Left forelimb (tissue), 1 donor: ENCODE results near the gene MEGF8.

ENCODE experiments used
- DNase-seq: peaks from one replicate; pipeline ENCODE4 v3.0.0-alpha.2; 2018; ENCODE audit warnings: low spot score

MEGF8 gene

DNA sequence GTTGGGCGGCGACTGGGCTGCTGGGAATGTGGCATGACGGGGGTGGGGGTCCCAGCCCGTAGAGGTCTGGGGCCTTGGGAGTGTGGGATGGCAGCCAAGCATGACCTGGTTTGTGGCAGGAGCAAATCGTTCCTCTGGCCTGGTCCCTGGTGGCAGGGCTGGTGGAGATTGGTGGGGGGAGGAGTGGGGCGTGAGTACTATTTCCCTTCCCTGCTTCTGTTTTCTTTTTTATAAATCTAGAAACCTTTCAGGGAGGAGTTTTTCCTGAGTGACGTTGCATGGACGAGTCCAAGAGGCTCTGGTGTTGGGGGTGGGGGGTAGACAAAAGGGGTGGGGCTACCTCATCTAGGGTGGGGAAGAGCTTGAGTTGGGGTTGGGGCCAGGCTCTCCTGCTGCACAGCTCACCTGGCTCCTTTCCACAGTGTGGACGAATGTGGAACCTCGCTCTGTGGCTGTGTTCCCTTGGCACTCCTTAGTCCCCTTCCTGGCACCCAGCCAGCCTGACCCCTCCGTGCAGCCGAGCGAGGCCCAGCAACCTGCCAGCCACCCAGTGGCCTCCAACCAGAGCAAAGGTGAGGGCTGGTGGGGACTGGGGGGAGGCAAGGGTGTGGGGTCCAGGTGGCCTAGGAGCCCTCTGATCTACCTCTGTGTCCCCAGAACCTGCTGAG lies 39.0 kb upstream of the MEGF8 start:
- DNase-seq: peak; percentile 64

DNA sequence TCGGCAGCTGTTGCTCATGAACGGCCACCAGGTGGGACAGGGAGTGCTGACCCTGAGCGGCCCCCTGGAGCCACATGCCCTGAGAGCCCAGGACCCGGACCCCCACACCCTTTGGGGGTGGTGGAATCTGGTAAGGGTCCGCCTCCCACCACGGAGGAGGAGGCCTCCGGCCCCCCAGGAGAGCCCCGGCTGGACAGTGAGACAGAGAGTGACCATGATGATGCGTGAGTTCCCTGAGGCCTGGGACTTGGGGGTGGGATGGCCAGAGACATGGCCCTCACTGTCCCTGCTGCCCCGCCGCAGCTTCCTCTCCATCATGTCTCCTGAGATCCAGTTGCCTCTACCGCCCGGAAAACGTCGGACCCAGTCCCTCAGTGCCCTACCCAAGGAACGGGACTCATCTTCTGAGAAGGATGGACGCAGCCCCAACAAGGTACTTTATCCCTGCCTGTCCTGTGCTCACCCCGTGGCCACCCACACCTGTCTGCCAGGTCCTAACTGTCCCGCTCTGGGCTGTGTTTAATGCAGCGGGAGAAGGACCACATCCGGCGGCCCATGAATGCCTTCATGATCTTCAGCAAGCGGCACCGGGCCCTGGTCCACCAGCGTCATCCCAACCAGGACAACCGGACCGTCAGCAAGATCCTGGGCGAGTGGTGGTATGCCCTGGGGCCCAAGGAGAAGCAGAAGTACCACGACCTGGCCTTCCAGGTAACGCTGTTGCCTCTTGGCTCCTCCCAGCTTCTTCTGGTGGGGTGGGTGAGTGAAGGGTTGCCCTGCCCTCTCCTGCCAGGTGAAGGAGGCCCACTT lies 38.2 kb upstream of the MEGF8 start:
- DNase-seq: peak; percentile 62

DNA sequence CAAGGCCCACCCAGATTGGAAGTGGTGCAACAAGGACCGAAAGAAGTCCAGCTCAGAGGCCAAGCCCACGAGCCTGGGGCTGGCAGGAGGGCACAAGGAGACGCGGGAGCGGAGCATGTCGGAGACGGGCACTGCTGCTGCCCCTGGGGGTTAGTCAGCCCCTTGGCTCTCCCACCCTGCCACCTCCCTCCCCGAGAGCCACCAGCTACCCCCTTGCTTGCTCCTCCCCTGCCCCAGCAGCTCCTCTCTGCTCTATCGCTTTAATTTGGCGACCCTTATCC lies 37.7 kb upstream of the MEGF8 start:
- peak; percentile 55 for DNase-seq

DNA sequence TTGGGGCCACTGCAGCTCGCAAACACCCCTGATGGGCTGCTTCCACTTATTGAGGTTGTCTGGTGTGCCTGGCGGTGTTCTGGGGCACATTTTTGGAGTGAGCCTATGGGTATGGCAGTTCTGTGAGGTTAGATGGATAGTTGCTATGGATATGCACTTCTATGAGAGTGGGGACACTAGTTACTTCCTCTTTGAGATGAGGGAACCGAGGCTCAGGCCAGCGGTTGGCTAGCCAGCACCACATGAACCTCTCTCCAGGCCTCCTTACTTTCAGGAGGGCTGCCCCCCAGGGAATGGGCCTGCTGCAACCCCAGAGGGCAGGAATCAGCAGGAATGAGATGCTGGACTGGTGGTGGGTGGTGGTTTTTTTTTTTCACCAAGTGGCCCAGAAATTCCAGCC lies 37.0 kb upstream of the MEGF8 start:
- DNase-seq: no peak

DNA sequence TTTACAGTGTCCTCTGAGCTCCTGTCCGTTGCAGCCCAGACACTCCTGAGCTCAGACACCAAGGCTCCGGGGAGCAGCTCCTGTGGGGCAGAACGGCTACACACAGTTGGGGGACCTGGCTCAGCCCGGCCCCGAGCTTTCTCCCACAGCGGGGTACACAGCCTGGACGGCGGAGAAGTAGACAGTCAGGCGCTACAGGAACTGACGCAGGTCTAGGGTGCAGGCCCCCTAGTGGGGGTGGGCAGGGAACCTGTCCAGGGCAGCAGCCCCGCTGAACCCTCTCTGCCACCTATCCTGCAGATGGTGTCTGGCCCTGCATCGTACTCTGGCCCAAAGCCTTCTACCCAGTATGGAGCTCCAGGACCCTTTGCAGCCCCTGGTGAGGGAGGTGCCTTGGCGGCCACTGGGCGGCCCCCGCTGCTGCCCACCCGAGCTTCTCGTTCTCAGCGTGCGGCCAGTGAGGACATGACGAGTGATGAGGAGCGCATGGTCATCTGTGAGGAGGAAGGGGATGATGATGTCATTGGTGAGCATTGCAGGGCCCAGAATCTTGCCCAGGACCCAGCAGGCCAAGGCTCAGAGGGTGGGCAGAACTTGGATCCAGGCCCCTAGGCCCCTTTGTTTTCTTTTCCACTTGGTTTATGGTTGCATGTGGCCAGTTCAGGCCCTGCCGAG lies 36.4 kb upstream of the MEGF8 start:
- DNase-seq: no peak

DNA sequence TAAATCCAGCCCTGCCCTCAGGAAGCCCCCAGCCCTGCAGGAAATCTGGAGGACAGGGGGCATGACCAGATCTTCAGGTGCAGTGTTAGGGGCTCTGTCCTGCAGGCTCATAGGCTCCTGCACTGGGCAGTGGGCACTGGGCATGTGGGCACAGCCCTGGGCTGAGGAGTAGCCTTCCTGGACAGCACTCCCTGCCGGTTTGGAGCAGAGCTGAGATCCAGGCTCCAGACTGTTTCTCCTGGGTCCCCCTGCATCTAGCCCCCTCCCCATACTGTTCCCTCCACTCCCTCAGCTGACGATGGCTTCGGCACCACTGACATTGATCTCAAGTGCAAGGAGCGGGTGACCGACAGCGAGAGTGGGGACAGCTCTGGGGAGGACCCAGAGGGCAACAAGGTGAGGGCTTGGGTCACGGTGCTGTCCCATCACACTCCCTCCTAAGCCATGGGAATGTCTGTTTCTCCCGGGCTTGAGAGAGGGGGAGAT lies 35.8 kb upstream of the MEGF8 start:
- DNase-seq: no peak

DNA sequence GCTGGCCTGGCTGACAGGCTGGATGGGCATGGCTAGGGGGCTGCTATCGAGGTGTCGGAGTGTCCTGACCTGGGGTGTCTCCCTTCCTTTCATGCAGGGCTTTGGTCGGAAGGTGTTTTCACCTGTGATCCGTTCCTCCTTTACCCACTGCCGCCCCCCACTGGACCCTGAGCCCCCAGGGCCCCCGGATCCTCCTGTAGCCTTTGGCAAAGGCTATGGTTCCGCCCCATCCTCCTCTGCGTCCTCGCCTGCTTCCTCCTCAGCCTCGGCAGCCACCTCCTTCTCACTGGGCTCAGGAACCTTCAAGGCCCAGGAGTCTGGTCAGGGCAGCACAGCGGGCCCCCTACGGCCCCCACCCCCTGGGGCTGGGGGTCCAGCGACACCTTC lies 35.3 kb upstream of the MEGF8 start:
- no peak for DNase-seq

DNA sequence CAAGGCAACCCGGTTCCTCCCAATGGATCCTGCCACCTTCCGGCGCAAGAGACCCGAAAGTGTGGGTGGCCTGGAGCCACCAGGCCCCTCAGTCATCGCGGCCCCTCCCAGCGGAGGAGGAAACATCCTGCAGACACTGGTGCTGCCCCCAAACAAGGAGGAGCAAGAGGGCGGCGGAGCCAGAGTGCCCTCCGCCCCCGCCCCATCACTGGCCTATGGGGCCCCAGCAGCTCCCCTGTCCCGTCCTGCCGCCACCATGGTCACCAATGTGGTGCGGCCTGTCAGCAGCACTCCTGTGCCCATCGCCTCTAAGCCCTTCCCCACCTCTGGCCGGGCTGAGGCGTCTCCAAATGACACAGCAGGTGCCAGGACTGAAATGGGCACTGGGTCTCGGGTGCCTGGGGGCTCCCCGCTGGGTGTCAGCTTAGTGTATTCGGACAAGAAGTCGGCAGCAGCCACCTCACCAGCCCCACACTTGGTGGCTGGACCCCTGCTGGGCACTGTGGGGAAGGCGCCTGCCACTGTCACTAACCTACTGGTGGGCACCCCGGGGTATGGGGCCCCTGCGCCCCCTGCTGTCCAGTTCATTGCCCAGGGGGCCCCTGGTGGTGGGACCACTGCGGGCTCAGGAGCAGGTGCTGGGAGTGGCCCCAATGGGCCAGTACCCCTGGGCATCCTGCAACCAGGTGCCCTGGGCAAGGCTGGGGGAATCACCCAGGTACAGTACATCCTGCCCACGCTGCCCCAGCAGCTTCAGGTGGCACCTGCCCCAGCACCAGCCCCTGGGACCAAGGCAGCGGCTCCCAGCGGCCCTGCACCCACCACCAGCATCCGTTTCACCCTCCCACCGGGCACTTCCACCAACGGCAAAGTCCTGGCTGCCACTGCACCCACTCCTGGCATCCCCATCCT lies 34.7 kb upstream of the MEGF8 start:
- DNase-seq: peak; percentile 62

DNA sequence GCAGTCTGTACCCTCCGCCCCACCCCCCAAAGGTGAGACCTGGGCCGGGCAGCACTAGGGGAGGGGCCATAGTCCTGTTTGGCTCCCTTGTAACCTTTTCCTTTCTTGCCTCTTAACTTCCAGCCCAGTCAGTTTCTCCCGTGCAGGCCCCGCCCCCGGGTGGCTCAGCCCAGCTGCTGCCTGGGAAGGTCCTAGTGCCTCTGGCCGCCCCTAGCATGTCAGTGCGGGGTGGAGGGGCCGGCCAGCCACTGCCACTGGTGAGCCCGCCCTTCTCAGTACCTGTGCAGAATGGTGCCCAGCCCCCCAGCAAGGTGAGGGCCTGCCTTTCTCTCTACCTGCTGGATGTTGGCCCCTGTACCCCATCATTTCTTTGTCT lies 34.0 kb upstream of the MEGF8 start:
- DNase-seq: peak; percentile 67

DNA sequence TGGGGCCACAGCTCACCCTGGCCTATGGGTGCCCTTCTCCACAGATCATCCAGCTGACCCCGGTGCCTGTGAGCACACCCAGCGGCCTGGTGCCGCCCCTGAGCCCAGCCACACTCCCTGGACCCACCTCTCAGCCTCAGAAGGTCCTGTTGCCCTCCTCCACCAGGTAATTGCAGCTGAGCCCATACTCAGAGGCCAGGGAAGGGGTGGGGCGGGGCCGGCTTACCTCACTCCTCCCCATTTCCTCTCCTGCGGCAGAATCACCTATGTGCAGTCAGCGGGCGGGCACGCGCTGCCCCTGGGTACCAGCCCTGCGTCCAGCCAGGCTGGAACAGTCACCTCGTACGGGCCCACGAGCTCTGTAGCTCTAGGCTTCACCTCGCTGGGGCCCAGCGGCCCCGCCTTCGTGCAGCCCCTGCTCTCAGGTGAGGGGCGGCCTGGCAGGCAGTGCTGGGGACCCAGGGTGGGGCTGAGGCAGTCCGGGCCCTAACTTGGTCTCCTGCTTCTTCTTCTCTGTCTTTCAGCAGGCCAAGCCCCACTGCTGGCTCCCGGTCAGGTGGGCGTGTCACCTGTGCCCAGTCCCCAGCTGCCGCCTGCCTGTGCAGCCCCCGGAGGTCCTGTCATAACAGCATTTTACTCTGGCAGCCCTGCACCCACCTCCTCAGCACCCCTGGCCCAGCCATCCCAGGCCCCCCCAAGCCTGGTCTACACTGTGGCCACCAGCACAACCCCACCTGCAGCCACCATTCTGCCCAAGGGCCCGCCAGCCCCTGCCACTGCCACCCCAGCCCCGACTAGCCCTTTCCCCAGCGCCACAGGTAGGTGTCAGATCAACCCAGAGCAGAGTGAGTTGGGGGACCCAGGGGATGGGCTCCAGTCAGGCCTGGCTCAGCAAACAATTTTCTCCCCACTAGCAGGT lies 33.1 kb upstream of the MEGF8 start:
- DNase-seq: peak; percentile 61

DNA sequence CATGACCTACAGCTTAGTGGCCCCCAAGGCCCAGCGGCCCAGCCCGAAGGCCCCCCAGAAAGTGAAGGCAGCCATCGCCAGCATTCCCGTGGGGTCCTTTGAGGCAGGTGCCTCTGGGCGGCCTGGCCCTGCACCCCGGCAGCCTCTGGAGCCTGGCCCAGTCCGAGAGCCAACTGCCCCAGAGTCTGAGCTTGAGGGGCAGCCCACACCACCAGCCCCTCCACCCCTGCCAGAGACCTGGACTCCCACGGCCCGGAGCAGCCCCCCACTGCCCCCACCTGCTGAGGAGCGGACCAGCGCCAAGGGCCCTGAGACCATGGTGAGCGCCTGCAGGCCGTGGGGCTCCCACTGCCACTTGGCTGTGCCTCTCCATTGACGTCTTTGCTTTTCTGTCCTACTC lies 32.5 kb upstream of the MEGF8 start:
- DNase-seq: peak; percentile 59

DNA sequence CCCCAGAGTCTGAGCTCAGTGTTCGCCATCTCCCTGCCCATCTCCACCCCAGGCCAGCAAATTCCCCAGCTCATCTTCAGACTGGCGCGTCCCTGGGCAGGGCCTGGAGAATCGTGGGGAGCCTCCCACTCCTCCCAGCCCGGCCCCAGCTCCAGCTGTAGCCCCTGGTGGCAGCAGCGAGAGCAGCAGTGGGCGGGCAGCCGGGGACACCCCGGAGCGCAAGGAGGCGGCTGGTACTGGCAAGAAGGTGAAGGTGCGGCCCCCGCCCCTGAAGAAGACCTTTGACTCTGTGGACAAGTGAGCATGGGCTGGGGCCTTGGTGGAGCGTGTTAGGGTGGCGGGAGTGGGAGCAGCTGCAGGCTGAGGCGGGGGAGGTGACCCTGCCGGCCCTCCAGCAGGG lies 31.9 kb upstream of the MEGF8 start:
- DNase-seq: no peak

DNA sequence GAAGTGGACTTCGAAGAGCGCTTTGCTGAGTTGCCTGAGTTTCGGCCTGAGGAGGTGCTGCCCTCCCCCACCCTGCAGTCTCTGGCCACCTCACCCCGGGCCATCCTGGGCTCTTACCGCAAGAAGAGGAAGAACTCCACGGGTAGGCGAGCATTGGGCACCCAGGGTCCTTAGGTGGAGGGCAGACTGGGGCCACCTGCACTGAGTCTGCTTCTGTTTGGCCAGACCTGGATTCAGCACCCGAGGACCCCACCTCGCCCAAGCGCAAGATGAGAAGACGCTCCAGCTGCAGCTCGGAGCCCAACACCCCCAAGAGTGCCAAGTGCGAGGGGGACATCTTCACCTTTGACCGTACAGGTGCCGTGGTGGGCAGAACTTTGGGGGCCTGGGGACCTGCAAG lies 31.5 kb upstream of the MEGF8 start:
- peak; percentile 66 for DNase-seq

DNA sequence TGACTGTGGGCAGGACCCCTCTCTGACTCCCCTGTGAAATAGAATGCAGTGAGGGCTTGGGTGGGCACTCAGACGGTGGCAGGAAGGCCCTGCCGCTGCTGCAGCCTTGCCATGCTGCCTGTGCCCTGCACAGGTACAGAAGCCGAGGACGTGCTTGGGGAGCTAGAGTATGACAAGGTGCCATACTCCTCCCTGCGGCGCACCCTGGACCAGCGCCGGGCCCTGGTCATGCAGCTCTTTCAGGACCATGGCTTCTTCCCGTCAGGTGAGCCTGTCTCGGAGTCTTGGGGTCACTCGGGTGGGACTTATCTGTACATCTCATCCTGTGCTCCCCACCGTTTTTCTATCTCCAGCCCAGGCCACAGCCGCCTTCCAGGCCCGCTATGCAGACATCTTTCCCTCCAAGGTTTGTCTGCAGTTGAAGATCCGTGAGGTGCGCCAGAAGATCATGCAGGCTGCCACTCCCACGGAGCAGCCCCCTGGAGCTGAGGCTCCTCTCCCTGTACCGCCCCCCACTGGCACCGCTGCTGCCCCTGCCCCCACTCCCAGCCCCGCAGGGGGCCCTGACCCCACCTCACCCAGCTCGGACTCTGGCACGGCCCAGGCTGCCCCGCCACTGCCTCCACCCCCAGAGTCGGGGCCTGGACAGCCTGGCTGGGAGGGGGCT lies 30.8 kb upstream of the MEGF8 start:
- peak; percentile 62 for DNase-seq

DNA sequence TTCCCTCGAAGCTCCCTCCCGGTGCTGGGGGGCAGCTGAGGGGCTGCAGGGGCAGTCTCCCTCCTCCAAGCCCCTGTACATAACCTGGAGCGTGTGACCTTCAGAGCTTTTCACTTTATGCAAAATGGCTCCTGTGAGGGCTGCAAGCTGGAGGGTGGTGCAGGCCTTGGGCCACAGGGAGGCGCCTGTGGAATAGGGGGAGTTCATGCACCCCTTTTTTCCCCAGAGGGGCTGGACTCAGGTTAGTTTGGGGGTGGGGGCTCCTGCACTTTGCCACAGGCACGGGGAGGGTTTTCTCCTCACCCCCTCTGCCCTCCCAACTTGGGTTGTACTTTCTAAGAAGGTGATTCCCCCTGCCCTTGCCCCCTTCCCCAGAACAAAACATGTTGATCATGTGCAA lies 30.1 kb upstream of the MEGF8 start:
- no peak for DNase-seq

DNA sequence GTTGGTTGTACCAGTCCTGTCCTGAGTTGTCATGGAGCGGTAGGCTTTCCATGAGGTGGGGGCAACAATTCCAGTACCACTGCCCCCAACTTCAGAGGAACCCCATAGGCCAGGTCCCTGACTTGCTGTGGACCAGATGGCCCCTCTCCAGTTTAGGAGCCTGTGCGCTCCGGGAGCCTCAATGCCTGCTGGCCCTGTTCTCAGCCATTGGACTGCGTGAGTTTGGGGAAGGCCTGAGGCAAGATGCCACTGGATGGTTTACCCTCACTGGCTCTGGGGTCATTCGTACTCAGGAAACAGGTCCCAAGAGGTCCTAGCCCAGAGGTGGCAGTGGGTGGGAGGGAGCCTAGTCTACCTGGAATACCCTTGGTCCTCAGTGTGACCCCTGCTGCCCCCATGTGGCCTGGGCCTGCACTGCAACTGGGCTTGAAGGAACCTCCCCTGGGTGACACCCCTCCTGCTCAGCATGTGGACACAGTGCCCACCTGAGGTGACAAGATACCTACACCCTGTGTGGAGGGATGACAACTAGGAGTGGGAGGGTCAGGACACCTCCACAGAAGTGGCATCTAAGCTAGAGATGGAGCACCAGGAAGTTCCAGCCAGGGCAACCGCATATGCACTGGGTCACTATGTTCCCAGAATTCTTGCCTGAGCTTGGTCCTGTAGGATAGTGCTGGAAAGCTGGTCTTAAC lies 29.5 kb upstream of the MEGF8 start:
- peak; percentile 87 for DNase-seq

DNA sequence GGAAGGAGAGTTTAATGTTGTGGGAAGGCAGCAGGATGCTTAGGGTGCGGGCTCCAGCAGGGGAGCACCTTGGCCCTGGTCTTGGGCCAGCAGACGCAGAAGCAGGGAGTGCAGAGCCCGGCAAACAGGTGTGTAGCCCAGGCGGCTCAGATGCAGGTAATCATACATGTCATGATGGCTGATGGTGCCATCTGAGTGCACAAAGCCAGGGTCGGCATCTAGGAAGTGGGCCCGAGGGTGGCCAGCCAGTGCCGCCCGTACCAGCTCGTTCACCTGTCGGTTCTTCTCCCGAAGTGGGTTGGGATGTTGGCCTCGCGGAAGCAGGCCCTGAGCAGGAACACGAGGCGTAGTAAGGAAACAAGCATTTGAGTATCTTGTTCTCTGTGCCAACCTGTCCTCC lies 28.4 kb upstream of the MEGF8 start:
- DNase-seq: peak; percentile 60

DNA sequence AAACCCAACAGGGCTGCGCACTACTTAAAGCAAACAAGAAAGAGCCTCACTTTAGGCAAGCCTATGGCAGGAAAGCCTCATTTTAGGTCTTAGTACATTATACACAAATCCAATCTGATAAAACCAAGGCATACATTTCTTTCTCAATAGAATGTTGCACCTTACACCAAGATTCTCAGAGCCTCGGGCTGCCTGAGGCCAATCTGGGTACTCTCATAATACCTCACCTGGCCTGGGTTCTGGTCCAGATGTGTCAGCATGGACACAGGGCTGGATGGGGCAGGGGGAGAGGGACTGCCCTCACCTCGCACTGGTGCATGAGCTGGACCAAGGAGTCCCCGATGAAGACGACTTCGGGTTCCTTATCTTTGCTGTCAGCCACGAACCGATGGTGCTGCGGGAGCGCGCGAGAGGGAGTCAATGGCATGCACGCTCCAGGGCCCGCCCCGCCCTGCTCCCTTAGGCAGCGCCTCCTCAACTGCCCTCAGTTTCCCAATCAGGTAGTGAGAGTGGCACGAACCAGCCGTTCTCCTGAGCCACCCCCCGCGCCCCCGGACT lies 23.7 kb upstream of the MEGF8 start, which contains the start of gene PRR19:
Gene PRR19 (plus strand): TSS at position 487 of the 558 bp plus-strand sequence. CDS start 7,453 bp downstream, outside the sequence.
- DNase-seq: peak; percentile 64

DNA sequence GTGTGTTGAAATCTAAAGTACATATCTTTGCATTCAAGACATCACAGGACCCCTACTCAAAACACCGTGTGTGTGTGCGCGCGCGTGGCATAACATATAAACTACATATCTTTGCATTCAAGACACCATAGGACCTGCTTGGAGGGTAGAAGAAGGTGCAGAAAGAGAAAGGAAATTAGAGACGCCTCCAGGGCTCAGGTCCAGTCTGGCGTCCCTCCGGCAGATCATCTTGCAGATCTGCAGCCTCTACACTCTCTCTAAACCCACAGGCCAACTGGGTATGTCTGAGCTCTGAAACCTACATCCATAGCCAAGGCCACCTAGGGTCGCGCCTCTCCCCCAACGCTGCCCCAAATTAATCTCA lies 22.4 kb upstream of the MEGF8 start:
- no peak for DNase-seq

DNA sequence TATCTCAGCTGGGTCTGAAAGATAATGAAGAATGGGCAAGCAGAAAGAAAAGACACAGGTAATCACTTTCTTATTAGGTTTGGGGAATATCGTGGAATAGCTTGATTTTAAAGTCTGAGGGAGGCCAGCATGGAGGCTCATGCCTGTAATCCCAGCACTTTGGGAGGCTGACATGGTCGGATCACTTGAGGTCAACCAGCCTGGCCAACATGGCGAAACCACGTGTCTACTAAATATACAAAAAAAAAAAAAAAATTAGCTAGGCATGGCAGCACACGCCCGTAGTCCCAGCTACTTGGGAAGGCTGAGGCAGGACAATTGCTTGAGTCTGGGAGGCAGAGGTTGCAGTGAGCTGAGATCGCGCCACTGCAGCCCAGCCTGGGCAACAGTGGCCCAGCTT lies 21.6 kb upstream of the MEGF8 start:
- DNase-seq: no peak
